Neural progenitor cell (in vitro differentiated cells): ENCODE data around the gene LRRC27. TPM values are rescaled to one million over a fixed set of nuclear protein-coding genes. Genes with fewer than 3 reads are reported as not detected.

Experiments
- DNase-seq: peaks from one replicate; pipeline ENCODE4 v3.0.0-alpha.2; 2016; ENCODE audit warnings: low spot score
- H2AFZ ChIP-seq: fragments of 200-600 bp; sonication (generic); replicated peaks from 2 replicates; pipeline ENCODE4 v1.6.1; 2016; ENCODE audit warnings: antibody characterized with exemption
- H3F3A ChIP-seq: fragments of 200-600 bp; sonication (generic); 2 replicates; pipeline ENCODE4 v1.6.1; 2016; ENCODE audit warnings: antibody characterized with exemption, low read depth
- H3K27ac ChIP-seq: fragments of 200-600 bp; sonication (generic); 2 replicates; pipeline ENCODE4 v1.5.1; 2016; ENCODE audit warnings: mild to moderate bottlenecking
- H3K27me3 ChIP-seq: fragments of 200-600 bp; sonication (generic); 2 replicates; pipeline ENCODE4 v1.6.1; 2016; ENCODE audit warnings: mild to moderate bottlenecking, moderate library complexity
- H3K36me3 ChIP-seq: fragments of 200-600 bp; sonication (generic); 2 replicates; pipeline ENCODE4 v1.5.1; 2016
- H3K4me1 ChIP-seq: fragments of 200-600 bp; sonication (generic); 2 replicates; pipeline ENCODE4 v1.6.1; 2016; ENCODE audit warnings: mixed run types
- H3K4me2 ChIP-seq: fragments of 200-600 bp; sonication (generic); 2 replicates; pipeline ENCODE4 v1.6.1; 2016
- H3K4me3 ChIP-seq: fragments of 200-600 bp; sonication (generic); 2 replicates; pipeline ENCODE4 v1.5.1; 2016
- H3K79me2 ChIP-seq: fragments of 200-600 bp; sonication (generic); 2 replicates; pipeline ENCODE4 v1.6.1; 2016; ENCODE audit warnings: low read depth
- H3K9ac ChIP-seq: fragments of 200-600 bp; sonication (generic); 2 replicates; pipeline ENCODE4 v1.6.1; 2016
- H3K9me3 ChIP-seq: fragments of 200-600 bp; sonication (generic); 2 replicates; pipeline ENCODE4 v1.5.1; 2016; ENCODE audit warnings: low read depth
- H4K20me1 ChIP-seq: fragments of 200-600 bp; sonication (generic); 2 replicates; pipeline ENCODE4 v1.6.1; 2016; ENCODE audit warnings: low read depth
- H3K27ac Mint-ChIP-seq: 3 replicates; pipeline ENCODE4 v1.8.0; 2021; ENCODE audit warnings: mixed read lengths
- H3K27me3 Mint-ChIP-seq: 2 replicates; pipeline ENCODE4 v1.8.0; 2022; ENCODE audit warnings: low read depth, mild to moderate bottlenecking, inconsistent platforms, moderate library complexity, mixed read lengths; ENCODE audit not compliant: insufficient read depth
- H3K36me3 Mint-ChIP-seq: 3 replicates; pipeline ENCODE4 v1.8.0; 2021; ENCODE audit warnings: mixed read lengths
- H3K4me1 Mint-ChIP-seq: 3 replicates; pipeline ENCODE4 v1.8.0; 2021; ENCODE audit warnings: mixed read lengths
- H3K4me3 Mint-ChIP-seq: 3 replicates; pipeline ENCODE4 v1.8.0; 2021; ENCODE audit warnings: mild to moderate bottlenecking, moderate library complexity, mixed read lengths
- H3K9me3 Mint-ChIP-seq: 3 replicates; pipeline ENCODE4 v1.8.0; 2020; ENCODE audit warnings: mixed read lengths
- CTCF ChIP-seq: fragments of 200-600 bp; sonication (generic); IDR thresholded peaks from 2 replicates; pipeline ENCODE4 v1.5.1; 2017; ENCODE audit warnings: antibody characterized with exemption, mild to moderate bottlenecking
- EZH2 ChIP-seq: fragments of 200-600 bp; sonication (generic); IDR thresholded peaks from 2 replicates; pipeline ENCODE4 v1.6.1; 2017; ENCODE audit warnings: antibody characterized with exemption, mild to moderate bottlenecking, moderate library complexity
- EZH2phosphoT487 ChIP-seq: fragments of 200-600 bp; sonication (generic); IDR thresholded peaks from 2 replicates; pipeline ENCODE4 v1.6.1; 2017; ENCODE audit warnings: antibody characterized with exemption
- total RNA-seq: library from RNA; depleted of rRNA; stranded (reverse); fragments of >200 nt; gene quantifications from 2 replicates; pipeline ENCODE4 v1.2.3, GENCODE V29; 2015; ENCODE audit warnings: low replicate concordance

Gene LRRC27
- total RNA-seq, 1 donor from 2014 or later = 16.9 TPM

GRCh38 chr10:132408367-132408781 is 76.4 kb downstream of the LRRC27 start:
- H3K4me3 ChIP-seq = no peak overlapping the region
- H3K9ac ChIP-seq = no peak overlapping the region
- Mint-ChIP-seq H3K4me1 (peaks cover 20% of the 10 kb centered on the region), H3K4me3 (no peak overlapping the region), H3K27ac (peak overlapping the region; percentile 76), H3K9me3 (no peaks in the 10 kb centered on the region), H3K27me3 (peaks cover 2% of the 10 kb centered on the region), H3K36me3 (peaks cover 6% of the 10 kb centered on the region)
- no peaks in the 10 kb centered on the region for H3K27me3 ChIP-seq
- DNase-seq = no peak
- no peaks in the 10 kb centered on the region for H3K9me3 ChIP-seq
- peaks cover 14% of the 10 kb centered on the region for H3K4me1 ChIP-seq
- H3K4me2 ChIP-seq = peak overlapping the region; percentile 8
- no peak for TF ChIP-seq CTCF
- no peak for TF ChIP-seq EZH2
- no peak for TF ChIP-seq EZH2phosphoT487
- H4K20me1 ChIP-seq = no peaks in the 10 kb centered on the region
- H3F3A ChIP-seq = no peaks in the 10 kb centered on the region
- H3K36me3 ChIP-seq = no peaks in the 10 kb centered on the region
- no peak overlapping the region for H3K27ac ChIP-seq
- no peaks in the 10 kb centered on the region for H3K79me2 ChIP-seq
- H2AFZ ChIP-seq = peak overlapping the region; percentile 28

GRCh38 chr10:132408823-132409666 is 77.1 kb downstream of the LRRC27 start:
- Histone ChIP-seq H3F3A (no peaks in the 10 kb centered on the region), H2AFZ (no peak overlapping the region), H3K4me2 (peak overlapping the region; percentile 8), H3K9ac (no peak overlapping the region), H3K79me2 (no peaks in the 10 kb centered on the region), H3K36me3 (no peaks in the 10 kb centered on the region), H3K4me3 (no peak overlapping the region), H3K4me1 (peaks cover 20% of the 10 kb centered on the region), H4K20me1 (no peaks in the 10 kb centered on the region), H3K27me3 (no peaks in the 10 kb centered on the region), H3K9me3 (no peaks in the 10 kb centered on the region), H3K27ac (no peak overlapping the region)
- TF ChIP-seq EZH2 (no peak), EZH2phosphoT487 (no peak), CTCF (no peak)
- peaks cover 2% of the 10 kb centered on the region for H3K27me3 Mint-ChIP-seq
- H3K9me3 Mint-ChIP-seq = no peaks in the 10 kb centered on the region
- peaks cover 22% of the 10 kb centered on the region for H3K4me1 Mint-ChIP-seq
- H3K4me3 Mint-ChIP-seq = no peak overlapping the region
- no peak overlapping the region for H3K27ac Mint-ChIP-seq
- no peak for DNase-seq
- peaks cover 6% of the 10 kb centered on the region for H3K36me3 Mint-ChIP-seq

- Histone ChIP-seq H3K36me3 (no peaks in the 10 kb centered on the region), H4K20me1 (no peaks in the 10 kb centered on the region), H3K27me3 (no peaks in the 10 kb centered on the region), H3K4me2 (no peak overlapping the region), H3K4me3 (no peak overlapping the region), H3K27ac (no peak overlapping the region), H3K9me3 (no peaks in the 10 kb centered on the region), H2AFZ (no peak overlapping the region), H3K9ac (no peak overlapping the region), H3F3A (no peaks in the 10 kb centered on the region), H3K79me2 (no peaks in the 10 kb centered on the region), H3K4me1 (peaks cover 26% of the 10 kb centered on the region)
- Mint-ChIP-seq H3K4me3 (no peak overlapping the region), H3K9me3 (no peaks in the 10 kb centered on the region), H3K36me3 (peaks cover 6% of the 10 kb centered on the region), H3K27ac (peak overlapping the region; percentile 78), H3K27me3 (peaks cover 2% of the 10 kb centered on the region), H3K4me1 (peaks cover 28% of the 10 kb centered on the region)
- no peak for TF ChIP-seq CTCF
- no peak for TF ChIP-seq EZH2phosphoT487
- no peak for TF ChIP-seq EZH2
- DNase-seq = no peak
Measured at GRCh38 chr10:132409667-132410028, 77.7 kb downstream of the LRRC27 start.
